ENCODE measurements around the gene GSG1.

Gene GSG1

GRCh38 chr12:13103391-13104033 is at the start of gene GSG1:
Gene GSG1, minus strand, starts transcription at chr12:13103667. Its CDS starts 155 bp downstream, at chr12:13103512.
- peak in 1 of 4 experiments; percentile 13 for DNase-seq (ENCODE audit: low read depth in 4 of 4, low spot score in 1 of 4)

GRCh38 chr12:13153180-13153579 is 49.7 kb upstream of the GSG1 start:
- no peak for DNase-seq (ENCODE audit: low read depth in 4 of 4, low spot score in 1 of 4)

GRCh38 chr12:13152756-13153155 is 49.3 kb upstream of the GSG1 start:
- DNase-seq (ENCODE audit: low read depth in 4 of 4, low spot score in 1 of 4): no peak

GRCh38 chr12:13152281-13152680 is 48.8 kb upstream of the GSG1 start:
- DNase-seq (ENCODE audit: low read depth in 4 of 4, low spot score in 1 of 4): no peak

GRCh38 chr12:13149411-13149810 is 45.9 kb upstream of the GSG1 start:
- no peak for DNase-seq (ENCODE audit: low read depth in 4 of 4, low spot score in 1 of 4)

GRCh38 chr12:13148485-13148847 is 45.0 kb upstream of the GSG1 start:
- no peak for DNase-seq (ENCODE audit: low read depth in 4 of 4, low spot score in 1 of 4)

- DNase-seq (ENCODE audit: low read depth in 4 of 4, low spot score in 1 of 4): no peak
Measured at GRCh38 chr12:13147688-13148484, 44.4 kb upstream of the GSG1 start.

GRCh38 chr12:13146336-13146938 is 43.0 kb upstream of the GSG1 start:
- no peak for DNase-seq (ENCODE audit: low read depth in 4 of 4, low spot score in 1 of 4)

GRCh38 chr12:13144266-13144828 is 40.9 kb upstream of the GSG1 start:
- DNase-seq (ENCODE audit: low read depth in 4 of 4, low spot score in 1 of 4): no peak

GRCh38 chr12:13142747-13143146 is 39.3 kb upstream of the GSG1 start:
- no peak for DNase-seq (ENCODE audit: low read depth in 4 of 4, low spot score in 1 of 4)

GRCh38 chr12:13141686-13142085 is 38.2 kb upstream of the GSG1 start:
- DNase-seq (ENCODE audit: low read depth in 4 of 4, low spot score in 1 of 4): no peak

- no peak for DNase-seq (ENCODE audit: low read depth in 4 of 4, low spot score in 1 of 4)
Measured at GRCh38 chr12:13135371-13136178, 32.1 kb upstream of the GSG1 start.

GRCh38 chr12:13133886-13134285 is 30.4 kb upstream of the GSG1 start:
- no peak for DNase-seq (ENCODE audit: low read depth in 4 of 4, low spot score in 1 of 4)

GRCh38 chr12:13130981-13131380 is 27.5 kb upstream of the GSG1 start:
- DNase-seq (ENCODE audit: low read depth in 4 of 4, low spot score in 1 of 4): no peak

- no peak for DNase-seq (ENCODE audit: low read depth in 4 of 4, low spot score in 1 of 4)
Measured at GRCh38 chr12:13128291-13128965, 25.0 kb upstream of the GSG1 start.

GRCh38 chr12:13127444-13127843 is 24.0 kb upstream of the GSG1 start:
- no peak for DNase-seq (ENCODE audit: low read depth in 4 of 4, low spot score in 1 of 4)

GRCh38 chr12:13126494-13126893 is 23.0 kb upstream of the GSG1 start:
- no peak for DNase-seq (ENCODE audit: low read depth in 4 of 4, low spot score in 1 of 4)

GRCh38 chr12:13125996-13126395 is 22.5 kb upstream of the GSG1 start:
- no peak for DNase-seq (ENCODE audit: low read depth in 4 of 4, low spot score in 1 of 4)

- no peak for DNase-seq (ENCODE audit: low read depth in 4 of 4, low spot score in 1 of 4)
Measured at GRCh38 chr12:13124656-13125505, 21.4 kb upstream of the GSG1 start.

- DNase-seq (ENCODE audit: low read depth in 4 of 4, low spot score in 1 of 4): no peak
Measured at GRCh38 chr12:13121568-13121967, 18.1 kb upstream of the GSG1 start.
